Loucy (cell line): ENCODE data around the gene SDR9C7.

Experiments used
- CTCF ChIP-seq: fragments of 200-600 bp; sonication (generic); conservative IDR thresholded peaks from 2 replicates; pipeline ENCODE4 v1.5.1; 2014; ENCODE audit warnings: mild to moderate bottlenecking, antibody characterized with exemption, low read length
- EZH2phosphoT487 ChIP-seq: fragments of 200-600 bp; IDR thresholded peaks from 2 replicates; pipeline ENCODE4 v1.6.1; 2018; ENCODE audit warnings: antibody characterized with exemption, mild to moderate bottlenecking, moderate library complexity, borderline replicate concordance

- TF ChIP-seq CTCF: no peak
- TF ChIP-seq EZH2phosphoT487: no peak
Observed at GRCh38 chr12:56957229-56958052, 23.2 kb upstream of the SDR9C7 start, which contains the start of gene RDH16.
